Neural crest cell (in vitro differentiated cells): ENCODE results near the gene ADM. TPM values are rescaled to one million over a fixed set of nuclear protein-coding genes. Genes with fewer than 3 reads are reported as not detected.

Experiments used
- DNase-seq: peaks from one replicate; pipeline ENCODE4 v3.0.0; 2021; ENCODE audit warnings: low read depth, mixed read lengths, low spot score
- H3K27ac Mint-ChIP-seq: one replicate; pipeline ENCODE4 v1.8.0; 2021; ENCODE audit warnings: mild to moderate bottlenecking, mixed read lengths; ENCODE audit not compliant: unreplicated experiment
- H3K27me3 Mint-ChIP-seq: 2 replicates; pipeline ENCODE4 v1.8.0; 2021; ENCODE audit warnings: low read depth, mild to moderate bottlenecking, mixed read lengths
- H3K36me3 Mint-ChIP-seq: 2 replicates; pipeline ENCODE4 v1.8.0; 2021; ENCODE audit warnings: low read depth, mild to moderate bottlenecking, mixed read lengths
- H3K4me1 Mint-ChIP-seq: 2 replicates; pipeline ENCODE4 v1.8.0; 2021; ENCODE audit warnings: mixed read lengths
- H3K4me3 Mint-ChIP-seq: one replicate; pipeline ENCODE4 v1.8.0; 2021; ENCODE audit warnings: mild to moderate bottlenecking, mixed read lengths
- H3K9me3 Mint-ChIP-seq: 2 replicates; pipeline ENCODE4 v1.8.0; 2021; ENCODE audit warnings: mixed read lengths
- CTCF ChIP-seq: fragments of 200-600 bp; sonication (generic); conservative IDR thresholded peaks from 2 replicates; pipeline ENCODE4 v1.5.0; 2021; ENCODE audit warnings: antibody characterized with exemption, mild to moderate bottlenecking
- total RNA-seq: library from RNA; stranded (reverse); gene quantifications from 2 replicates; pipeline ENCODE4 v1.2.1, GENCODE V29; 2021

The ADM gene
- total RNA-seq, 1 donor from 2014 or later, result 13.9 TPM

GRCh38 chr11:10352921-10353550, 48.2 kb downstream of the ADM start:
- Mint-ChIP-seq H3K4me1 (peaks cover 34% of the 10 kb centered on the region), H3K4me3 (no peak overlapping the region), H3K36me3 (no peaks in the 10 kb centered on the region), H3K27me3 (peaks cover 5% of the 10 kb centered on the region), H3K9me3 (peaks cover 21% of the 10 kb centered on the region), H3K27ac (peak overlapping the region; percentile 24)
- TF ChIP-seq CTCF, result no peak
- DNase-seq, result no peak

- no peak for TF ChIP-seq CTCF
- H3K36me3 Mint-ChIP-seq, result no peaks in the 10 kb centered on the region
- peaks cover 34% of the 10 kb centered on the region for H3K4me1 Mint-ChIP-seq
- H3K4me3 Mint-ChIP-seq, result no peak overlapping the region
- H3K27me3 Mint-ChIP-seq, result no peaks in the 10 kb centered on the region
- H3K9me3 Mint-ChIP-seq, result peaks cover 24% of the 10 kb centered on the region
- no peak overlapping the region for H3K27ac Mint-ChIP-seq
- DNase-seq, result no peak
Measured at GRCh38 chr11:10354389-10354788, 49.5 kb downstream of the ADM start.

GRCh38 chr11:10355257-10355661, 50.4 kb downstream of the ADM start:
- Mint-ChIP-seq H3K9me3 (peaks cover 28% of the 10 kb centered on the region), H3K36me3 (peaks cover 4% of the 10 kb centered on the region), H3K27ac (no peak overlapping the region), H3K4me3 (no peak overlapping the region), H3K4me1 (peaks cover 30% of the 10 kb centered on the region), H3K27me3 (no peaks in the 10 kb centered on the region)
- no peak for DNase-seq
- no peak for TF ChIP-seq CTCF

- Mint-ChIP-seq H3K4me3 (no peak overlapping the region), H3K36me3 (peaks cover 6% of the 10 kb centered on the region), H3K27ac (no peak overlapping the region), H3K9me3 (peaks cover 30% of the 10 kb centered on the region), H3K27me3 (no peaks in the 10 kb centered on the region), H3K4me1 (peaks cover 23% of the 10 kb centered on the region)
- TF ChIP-seq CTCF, result no peak
- no peak for DNase-seq
Measured at GRCh38 chr11:10356161-10356560, 51.3 kb downstream of the ADM start.

Other genes starting within 250 kb of the ADM start
- 30.2 and 34.5 TPM in 2 replicates for gene SBF2, start 10.9 kb upstream of the ADM start, total RNA-seq
- gene AMPD3, start 150.2 kb downstream of the ADM start, total RNA-seq, result 1.8 and 2.2 TPM in 2 replicates
- 30.7 and 33.0 TPM in 2 replicates for gene RNF141, start 236.1 kb downstream of the ADM start, total RNA-seq